Fibroblast of lung (primary cell): ENCODE results near the gene SLC16A9.
"Not testable (repeated sequence)": the region's sequence is repeated elsewhere in the genome, so short reads cannot be mapped to it uniquely, and the experiment has no call there.

Experiments used
- CTCF ChIP-seq, 2 donors: IDR thresholded peaks in 1 of 2; conservative IDR thresholded peaks in 1 of 2; 1 replicate in 1 of 2; 2 replicates in 1 of 2; pipeline ENCODE4 v1.5.1; 2011 to 2012; ENCODE audit warnings: low read length in 2 of 2, control low read depth in 1 of 2, inconsistent platforms in 1 of 2, low read depth in 1 of 2, mild to moderate bottlenecking in 1 of 2
- EZH2 ChIP-seq: IDR thresholded peaks from 2 replicates; pipeline ENCODE4 v1.5.1; 2012; ENCODE audit warnings: low read length, control low read depth, mild to moderate bottlenecking; ENCODE audit errors: missing control alignments

DNA sequence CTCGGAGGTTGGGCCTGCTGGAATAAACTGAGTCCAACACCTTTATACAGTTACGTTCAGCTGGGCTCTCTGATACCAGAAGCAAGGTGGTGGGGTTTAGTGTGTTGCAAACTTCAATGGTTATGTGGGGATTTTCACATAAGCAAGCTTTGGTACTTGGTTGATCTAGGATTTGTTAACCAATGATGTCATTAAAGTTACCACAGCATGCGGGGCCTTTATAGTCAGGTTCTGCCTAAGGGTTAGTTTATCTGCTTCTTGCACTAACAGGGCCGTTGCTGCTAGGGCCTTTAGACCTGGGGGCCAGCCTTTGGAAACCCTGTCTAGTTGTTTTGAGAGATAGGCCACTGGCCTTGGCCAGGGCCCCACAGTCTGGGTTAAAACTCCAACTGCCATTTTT is 19.5 kb upstream of the SLC16A9 start:
- not testable (repeated sequence) for TF ChIP-seq CTCF (conservative IDR thresholded peaks at IDR 0.05 in 1 of 2, IDR thresholded peaks at IDR 0.05 in 1 of 2; ENCODE audit: low read depth in 1 of 2, low read length in 2 of 2); EZH2
